Prostate gland (tissue), 2 donors: Measurements from ENCODE around the gene MAP4K1.

Source experiments
- POLR2A ChIP-seq: fragments of 450-650 bp; IDR thresholded peaks from one replicate; pipeline ENCODE4 v1.6.1; 2016; ENCODE audit warnings: antibody characterized with exemption, mild to moderate bottlenecking
- POLR2AphosphoS5 ChIP-seq: sonication (generic); formaldehyde crosslinking; IDR thresholded peaks from one replicate; pipeline ENCODE4 v1.6.1; 2017; ENCODE audit warnings: antibody characterized with exemption
- TF ChIP-seq, protein P1 (sequence below), 4 experiments: fragments of 200-600 bp in 2 of 4; fragments of 450-650 bp in 2 of 4; sonication (generic) in 2 of 4; IDR thresholded peaks; 1 replicate in 3 of 4; 2 replicates in 1 of 4; pipeline ENCODE4 v1.5.1; 2016 to 2019; ENCODE audit warnings: antibody characterized with exemption in 4 of 4, mild to moderate bottlenecking in 2 of 4, moderate library complexity in 2 of 4

DNA sequence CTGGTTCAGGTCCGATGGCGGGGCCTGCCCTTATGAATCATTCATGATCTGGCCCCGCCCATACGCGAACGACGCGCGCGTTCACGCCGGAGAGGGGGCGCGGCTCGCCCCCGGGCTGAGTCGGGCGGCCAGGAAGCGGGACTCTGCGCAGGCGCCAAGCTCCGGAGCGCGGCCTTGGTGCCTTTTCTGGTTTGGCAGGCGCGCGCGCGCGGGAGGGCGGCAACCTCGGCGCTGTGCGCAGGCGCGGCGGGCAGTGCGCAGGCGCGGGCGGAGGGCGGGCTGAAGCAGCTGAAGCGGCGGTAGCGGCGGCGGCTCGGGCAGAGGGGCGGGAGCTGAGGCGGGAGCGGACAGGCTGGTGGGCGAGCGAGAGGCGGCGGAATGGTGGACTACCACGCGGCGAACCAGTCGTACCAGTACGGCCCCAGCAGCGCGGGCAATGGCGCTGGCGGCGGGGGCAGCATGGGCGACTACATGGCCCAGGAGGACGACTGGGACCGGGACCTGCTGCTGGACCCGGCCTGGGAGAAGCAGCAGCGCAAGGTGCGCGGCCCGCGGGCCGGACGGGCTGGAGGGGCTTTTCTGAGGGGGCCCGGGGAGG lies 29.7 kb upstream of the MAP4K1 start, which contains the start of gene ACTN4:
- TF ChIP-seq, protein P1, sequence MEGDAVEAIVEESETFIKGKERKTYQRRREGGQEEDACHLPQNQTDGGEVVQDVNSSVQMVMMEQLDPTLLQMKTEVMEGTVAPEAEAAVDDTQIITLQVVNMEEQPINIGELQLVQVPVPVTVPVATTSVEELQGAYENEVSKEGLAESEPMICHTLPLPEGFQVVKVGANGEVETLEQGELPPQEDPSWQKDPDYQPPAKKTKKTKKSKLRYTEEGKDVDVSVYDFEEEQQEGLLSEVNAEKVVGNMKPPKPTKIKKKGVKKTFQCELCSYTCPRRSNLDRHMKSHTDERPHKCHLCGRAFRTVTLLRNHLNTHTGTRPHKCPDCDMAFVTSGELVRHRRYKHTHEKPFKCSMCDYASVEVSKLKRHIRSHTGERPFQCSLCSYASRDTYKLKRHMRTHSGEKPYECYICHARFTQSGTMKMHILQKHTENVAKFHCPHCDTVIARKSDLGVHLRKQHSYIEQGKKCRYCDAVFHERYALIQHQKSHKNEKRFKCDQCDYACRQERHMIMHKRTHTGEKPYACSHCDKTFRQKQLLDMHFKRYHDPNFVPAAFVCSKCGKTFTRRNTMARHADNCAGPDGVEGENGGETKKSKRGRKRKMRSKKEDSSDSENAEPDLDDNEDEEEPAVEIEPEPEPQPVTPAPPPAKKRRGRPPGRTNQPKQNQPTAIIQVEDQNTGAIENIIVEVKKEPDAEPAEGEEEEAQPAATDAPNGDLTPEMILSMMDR (IDR thresholded peaks at IDR 0.05), result peak in 1 of 4 experiments; percentile 30
- TF ChIP-seq POLR2A (peak; percentile 100), POLR2AphosphoS5 (peak; percentile 94)
